Measurements from ENCODE around the gene KMT5B.

KMT5B gene

DNA sequence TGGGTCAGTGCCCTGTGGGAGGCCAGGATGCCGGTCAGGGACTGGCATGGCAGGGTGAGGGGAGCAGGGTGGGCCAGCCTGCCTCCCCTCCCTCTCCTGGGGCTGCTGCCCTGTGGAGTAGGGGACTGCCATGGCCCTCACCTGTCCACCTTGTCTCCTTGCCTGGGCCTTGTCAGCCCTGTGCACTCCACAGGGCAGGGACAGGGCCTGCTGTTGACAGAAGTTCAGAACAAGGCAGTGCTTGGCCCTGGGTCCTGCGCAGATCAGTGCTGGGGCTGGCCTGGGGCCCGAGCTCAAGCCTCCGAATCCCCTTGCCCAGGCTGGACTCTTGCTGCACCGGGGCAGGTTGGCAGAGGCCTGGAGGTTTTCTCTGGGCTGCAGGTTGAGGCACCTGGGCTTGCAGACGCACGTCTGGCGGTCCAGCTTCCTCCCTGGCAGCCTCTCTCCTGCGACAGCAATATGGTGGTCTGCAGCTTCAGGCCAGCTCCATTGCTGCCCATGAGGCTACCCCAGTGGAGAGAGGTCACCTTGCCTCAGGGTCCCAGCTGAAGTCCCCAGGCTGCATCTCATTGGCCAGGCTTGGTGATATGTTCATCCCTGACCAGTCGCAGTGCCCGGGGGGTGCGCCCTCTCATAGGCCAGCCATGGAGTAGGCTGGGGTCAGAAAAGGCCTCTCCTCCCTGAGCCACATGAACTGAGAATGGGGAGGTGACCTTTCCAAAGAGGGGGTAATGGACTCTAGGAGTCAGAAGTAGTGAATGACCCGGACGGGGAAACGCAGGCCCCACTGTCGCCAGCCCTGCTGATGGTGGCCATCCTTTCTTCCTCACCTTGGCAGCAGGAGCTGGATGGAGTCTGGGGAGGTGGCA, 70.4 kb downstream of the KMT5B start:
- no peak for DNase-seq

- no peak for DNase-seq
These were observed 71.1 kb downstream of the KMT5B start for GRCh38 chr11:68142028-68142412.

DNA sequence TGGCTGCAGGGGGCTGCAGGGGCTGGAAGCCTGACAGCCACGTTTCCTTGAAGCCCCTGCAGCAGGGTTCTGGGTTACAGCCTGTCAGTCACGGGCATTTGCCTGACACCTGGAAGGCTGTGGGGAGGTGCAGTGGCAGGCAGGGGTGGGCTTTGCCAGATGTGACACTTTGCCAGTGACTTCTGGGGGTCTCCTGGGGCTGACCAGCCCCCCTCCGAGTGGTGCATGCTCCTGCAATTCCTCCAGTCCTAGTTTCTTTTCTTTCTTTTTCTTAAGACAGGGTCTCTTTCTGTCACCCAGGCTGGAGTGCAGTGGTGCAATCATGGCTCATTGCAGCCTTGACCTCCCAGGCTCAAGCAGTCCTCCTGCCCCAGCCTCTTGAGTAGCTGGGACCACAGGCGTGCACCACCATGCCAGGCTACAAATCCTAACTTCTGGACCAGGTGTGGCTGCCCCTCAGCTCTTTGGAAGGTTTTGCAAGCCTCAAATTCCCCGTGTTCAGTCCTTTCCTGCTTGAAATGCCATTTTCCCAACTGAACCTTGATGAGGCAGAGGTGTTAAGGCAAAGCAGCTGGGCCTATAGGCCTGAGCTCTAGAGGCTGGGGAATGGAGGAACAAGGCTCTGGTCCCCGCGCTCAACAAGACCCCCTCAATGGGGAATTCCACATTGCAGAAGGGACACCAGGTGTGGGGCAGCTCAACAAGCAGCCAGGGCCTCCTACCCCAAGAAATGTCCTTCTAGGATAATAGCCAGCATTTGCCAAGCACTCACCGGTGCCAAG, 71.7 kb downstream of the KMT5B start:
- DNase-seq, result no peak

DNA sequence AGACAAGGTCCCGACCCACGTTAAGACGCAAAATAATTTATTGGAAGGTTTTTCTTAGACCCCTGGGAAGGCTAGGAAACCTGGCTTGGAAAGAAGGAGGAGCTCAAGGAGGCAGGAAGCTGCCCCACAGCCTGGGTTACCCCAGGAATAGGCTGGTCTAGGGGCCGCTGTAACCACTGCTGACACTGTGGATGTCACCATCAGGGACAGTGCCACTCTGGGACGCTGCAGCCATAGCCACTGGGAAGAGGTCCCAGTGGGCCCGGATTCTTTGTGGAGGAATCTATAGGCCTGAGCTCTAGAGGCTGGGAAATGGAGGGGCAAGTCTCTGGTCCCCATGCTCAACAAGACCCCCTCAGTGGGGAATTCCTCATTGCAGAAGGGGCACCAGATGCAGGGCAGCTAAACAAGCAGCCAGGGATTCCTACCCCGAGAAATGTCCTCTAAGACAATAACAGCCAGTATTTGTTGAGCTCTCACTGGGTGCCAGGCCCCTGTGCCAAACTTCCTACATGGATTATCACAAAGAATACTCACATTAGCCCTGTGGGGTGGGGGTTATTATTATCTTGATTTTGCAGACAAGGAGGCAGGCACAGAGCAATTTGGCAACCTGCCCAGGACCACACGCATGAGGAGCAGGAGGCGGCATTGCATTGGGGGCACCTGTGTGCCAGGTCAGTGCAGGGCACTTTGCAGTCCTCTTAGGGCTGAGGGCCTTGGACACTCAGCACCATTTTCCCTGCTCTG, 72.4 kb downstream of the KMT5B start:
- DNase-seq, result no peak

DNA sequence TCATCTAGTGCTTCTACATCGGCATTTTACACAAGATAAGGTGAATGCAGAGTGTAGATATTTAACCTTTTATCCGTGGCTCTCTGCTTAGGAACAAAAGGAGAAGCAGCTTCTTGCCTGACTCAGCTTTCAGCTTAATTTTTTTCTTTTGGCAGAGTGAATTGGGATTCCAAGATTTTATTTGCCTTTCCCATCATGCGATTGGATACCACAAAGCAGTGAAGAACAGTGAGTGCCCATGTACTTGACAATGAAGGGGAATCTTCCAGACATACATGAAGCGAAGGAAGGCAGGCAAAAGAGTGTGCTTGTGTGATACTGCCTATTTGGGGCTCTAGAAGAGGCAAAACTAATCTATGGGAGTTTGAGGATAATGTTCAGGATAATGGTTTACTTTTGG, 74.9 kb downstream of the KMT5B start:
- DNase-seq, result no peak

DNA sequence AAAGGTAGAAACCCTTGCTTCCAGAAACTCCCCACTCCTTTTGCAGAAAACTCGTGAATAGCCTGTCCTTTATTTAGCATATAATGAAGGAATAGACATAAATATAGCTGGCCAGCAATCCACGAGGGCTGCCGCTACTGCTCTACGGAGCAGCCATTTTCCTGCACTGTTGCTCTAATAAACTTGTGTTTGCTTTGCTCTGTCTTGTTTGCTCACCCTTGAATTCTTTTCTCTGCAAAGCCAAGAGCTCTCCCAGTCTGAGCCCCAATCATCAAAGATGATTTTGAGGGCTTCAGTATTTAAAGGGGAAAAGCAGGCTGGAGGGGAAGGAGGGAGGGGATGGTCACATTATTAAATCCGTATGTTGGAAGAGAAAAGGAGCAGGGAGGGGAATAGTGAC, 75.3 kb downstream of the KMT5B start:
- no peak for DNase-seq

DNA sequence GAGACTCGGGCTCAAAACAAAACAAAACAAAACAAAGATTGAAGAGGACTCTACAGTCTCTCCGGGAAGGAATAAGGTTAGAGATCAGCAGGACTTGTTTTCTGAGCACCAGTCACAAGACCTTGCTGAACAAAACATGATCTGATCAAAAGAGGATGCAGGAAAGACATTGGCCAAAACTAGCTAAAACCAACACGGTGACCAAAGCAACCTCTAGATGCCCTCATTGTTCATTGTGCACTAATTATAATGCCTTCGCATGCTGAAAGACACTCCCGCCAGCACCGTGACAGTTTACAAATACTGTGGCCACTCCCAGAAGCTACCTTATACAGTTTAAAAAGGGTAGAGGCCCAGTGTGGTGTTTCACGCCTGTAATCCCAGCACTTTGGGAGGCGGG, 76.2 kb downstream of the KMT5B start:
- DNase-seq, result no peak

GRCh38 chr11:68135161-68135560, 77.9 kb downstream of the KMT5B start:
- no peak for DNase-seq

- no peak for DNase-seq
These were observed 79.3 kb downstream of the KMT5B start for GRCh38 chr11:68133761-68134160.

DNA sequence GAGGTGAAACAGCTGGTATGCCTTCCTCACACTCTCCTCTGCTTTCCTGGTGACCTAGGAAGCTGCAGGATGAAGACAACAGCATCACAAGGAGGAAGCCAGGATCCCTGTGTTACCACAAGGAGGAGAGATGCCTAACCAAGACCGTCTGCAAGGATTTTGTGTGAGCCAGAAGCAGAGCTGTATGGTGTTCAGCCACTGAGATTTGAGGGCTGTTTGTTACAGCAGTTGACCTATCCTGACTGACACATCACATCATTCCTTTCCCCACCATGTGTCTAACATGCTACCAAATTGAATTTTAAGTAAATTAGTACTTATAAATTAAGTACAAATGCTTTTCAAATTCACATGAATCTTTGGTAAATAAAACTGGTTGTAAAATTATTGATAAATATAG, 83.0 kb downstream of the KMT5B start:
- no peak for DNase-seq

DNA sequence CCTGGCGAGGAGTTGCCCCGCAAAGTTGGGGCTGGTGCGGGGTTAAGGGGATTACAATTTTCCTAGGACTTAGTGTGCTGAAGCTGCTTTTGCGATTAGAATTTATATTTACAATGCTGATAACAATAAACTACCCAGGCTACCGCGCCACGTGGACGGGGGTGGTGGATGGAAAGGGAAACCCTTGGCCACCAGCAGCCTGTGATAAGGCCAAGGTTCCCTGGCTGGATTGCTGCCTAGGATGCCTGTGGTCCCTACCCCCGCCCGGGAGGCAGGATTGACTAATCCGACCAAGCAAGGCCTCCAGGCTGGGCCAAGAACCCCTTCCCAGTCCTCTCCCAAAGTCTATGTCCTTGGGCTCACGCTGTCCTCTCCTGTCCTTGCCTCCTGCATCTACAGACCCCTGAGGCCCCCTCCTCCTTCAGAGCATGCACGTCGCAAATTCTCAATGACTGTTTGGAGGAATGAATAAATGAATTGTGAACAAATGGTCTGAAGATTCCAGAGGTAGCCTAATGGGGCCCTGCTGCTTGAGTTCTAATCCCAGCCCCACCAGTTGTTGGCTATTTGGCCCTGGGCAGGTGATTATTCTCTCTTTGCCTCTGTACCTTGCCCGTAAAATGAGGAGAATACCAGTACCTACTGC, 84.3 kb downstream of the KMT5B start:
- no peak for DNase-seq

GRCh38 chr11:68127714-68128681, 85.1 kb downstream of the KMT5B start:
- no peak for DNase-seq

GRCh38 chr11:68125164-68125563, 87.9 kb downstream of the KMT5B start:
- DNase-seq, result no peak

DNA sequence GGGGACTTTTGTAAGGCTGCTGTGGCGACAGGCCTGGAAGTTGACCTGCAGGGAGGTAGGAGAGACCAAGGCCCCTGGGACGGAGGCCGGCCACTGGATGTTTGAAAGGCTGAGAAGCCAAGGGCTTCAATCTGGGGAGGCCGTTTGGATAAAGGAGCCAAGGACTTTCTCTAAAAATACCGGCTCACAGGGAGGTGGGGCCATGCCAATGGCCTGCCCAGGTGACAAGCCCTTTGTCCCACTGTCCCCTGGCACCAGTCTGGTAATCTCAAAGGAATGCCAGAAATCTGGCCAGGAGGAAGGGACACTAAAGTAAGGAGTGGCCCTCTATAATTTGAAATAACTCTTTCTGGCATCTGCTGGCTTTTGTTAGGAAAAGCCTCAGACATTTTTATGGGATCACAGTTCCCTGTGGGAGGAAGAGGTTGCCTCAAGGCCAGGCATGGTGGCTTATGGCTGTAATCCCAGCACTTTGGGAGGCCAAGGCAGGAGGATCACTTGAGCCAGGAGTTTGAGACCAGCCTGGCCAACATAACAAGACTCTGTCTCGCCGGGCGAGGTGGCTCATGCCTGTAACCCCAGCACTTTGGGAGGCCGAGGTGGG, 90.1 kb downstream of the KMT5B start:
- no peak for DNase-seq

DNA sequence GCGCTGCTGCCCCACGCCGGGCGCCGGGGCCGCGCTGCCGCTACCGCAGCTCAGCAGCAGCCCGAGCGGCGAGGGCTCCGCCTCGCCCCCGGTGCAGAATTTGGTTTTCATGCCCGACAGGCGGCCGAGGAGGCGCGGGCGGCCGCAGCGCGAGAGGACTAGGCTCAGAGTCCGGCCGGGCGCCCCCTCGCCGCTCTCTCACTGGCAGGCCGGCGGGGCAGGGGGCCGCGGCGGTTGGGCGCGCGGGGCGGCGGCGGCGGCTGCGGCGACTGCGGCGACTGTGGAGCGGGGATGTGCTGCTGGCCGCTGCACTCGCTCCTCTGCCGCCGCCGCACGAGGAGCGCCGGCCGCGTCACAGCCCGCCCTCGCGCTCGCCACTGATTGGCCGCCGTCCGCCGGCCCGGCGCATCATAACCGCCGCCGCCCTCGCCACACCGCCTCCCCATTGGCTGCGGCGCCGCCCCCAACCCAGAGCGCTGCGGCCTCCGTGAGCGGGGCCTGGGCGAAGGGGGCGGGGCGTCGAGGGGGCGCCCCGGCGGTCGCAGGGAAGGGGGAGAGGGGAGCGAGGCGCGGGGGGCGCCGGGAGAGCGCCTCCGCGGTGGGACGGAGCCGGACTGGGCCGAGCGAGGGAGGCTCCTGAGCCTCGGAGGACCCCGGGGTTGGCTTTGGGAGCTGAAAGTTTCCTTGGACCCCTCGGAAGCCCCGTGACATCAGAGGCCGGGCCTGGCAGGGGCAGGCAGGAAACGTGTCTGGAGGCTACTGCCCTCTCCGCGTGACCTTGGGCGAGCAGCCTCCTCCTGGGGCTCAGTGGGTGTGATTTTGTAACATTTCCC, 91.8 kb downstream of the KMT5B start, which contains the start of gene CHKA:
TSS of gene CHKA (minus strand) at position 322 of the 833 bp plus-strand sequence. CDS start at position 111, 211 bp downstream.
- DNase-seq, result peak; percentile 82

DNA sequence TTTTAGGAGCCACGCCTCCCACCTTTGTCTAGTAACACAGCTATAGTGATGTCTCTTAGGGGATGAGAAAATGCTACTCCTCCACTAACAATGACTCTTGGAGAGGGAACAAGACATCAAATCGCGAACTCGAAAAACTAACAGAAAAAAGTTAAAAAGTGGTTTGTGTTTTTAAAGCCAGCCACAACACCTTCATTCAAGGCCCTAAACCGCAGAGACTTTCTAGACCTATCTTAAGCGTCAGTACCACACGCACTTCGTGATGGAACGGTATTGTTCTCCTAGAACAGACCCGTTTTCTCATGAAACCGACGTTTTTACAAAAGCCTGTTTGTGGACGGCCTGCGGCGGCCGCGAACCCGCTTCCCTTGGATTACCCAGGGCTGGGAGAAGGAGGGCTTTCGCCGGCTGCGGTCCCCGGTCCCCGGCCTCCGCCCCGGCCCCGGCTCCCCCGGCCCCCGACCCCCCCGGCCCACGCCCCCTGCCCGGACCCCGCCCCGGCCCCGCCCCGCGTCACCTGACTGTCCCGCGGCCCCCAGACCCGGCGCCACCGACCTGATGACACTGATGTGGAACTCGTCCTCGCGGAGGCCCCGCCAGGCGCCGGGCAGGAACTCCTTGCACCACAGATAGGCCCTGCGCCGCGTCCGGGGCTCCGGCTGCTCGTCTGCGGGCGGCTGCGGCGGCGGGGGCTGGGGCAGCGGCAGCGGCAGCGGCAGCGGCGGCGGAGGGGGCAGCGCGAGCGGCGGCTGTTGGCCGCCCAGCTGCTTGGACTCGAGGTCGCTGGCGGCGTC, 92.6 kb downstream of the KMT5B start:
- DNase-seq, result no peak

DNA sequence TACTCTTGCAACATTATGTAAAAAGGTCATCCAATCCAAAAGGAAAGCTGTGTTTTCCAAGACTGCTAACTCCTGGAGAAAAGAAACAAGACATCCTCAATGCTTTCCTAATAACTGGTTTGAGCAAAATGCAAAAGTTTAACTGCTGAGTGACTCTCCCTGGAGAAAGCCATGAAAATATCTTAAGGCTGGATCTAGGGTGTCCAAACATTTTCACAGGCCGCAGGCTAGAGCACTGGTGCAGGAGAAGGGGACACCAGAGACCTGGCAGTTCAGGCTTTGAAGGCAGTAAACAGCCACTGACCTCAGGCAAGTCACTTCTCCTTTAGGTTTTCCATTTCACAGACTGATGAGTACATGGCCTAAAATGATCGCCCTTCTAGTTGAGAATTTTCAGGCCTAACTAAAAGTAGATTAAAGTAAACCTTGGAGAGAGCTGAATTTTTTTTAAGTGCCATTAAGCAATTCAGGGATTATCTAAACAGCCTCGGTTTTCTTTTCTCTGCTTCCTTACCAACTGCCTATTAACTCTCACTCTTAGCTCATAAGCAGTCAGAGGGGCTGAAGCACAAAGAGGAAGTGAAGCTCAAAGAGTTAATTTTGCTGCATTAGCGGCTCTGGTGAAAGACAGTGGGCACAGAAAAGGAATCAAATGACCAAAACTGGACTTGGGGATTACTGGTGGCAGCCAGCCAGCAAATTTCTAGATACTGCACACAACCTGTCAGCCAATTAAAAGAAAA, 94.2 kb downstream of the KMT5B start:
- no peak for DNase-seq

- DNase-seq, result no peak
These were observed 95.1 kb downstream of the KMT5B start for GRCh38 chr11:68117853-68118470.
